ENCODE measurements around the gene AOAH. TPM values are rescaled to one million over a fixed set of nuclear protein-coding genes. Genes with fewer than 3 reads are reported as not detected.

The AOAH gene
- total RNA-seq, 1 experiment from 2014 or later: 0.39 TPM

- Mint-ChIP-seq H3K27me3 (ENCODE audit: low read depth) (peaks cover 3% of the 10 kb centered on the region; the same call in 1 of the 2 replicates), H3K4me3 (no peak overlapping the region), H3K9me3 (no peaks in the 10 kb centered on the region), H3K36me3 (ENCODE audit: insufficient read depth in 1 of 3, low read depth in 3 of 3) (0 out of 7 replicates have a peak, but pooled peaks cover 0 to under 1% (median 0%) of the 10 kb centered on the region in 3 experiments), H3K27ac (no peak overlapping the region), H3K4me1 (peaks cover 7 to 9% of the 10 kb centered on the region in 2 experiments)
- Histone ChIP-seq H3K18ac (ENCODE audit: insufficient read length, low read depth, low read length) (no peak overlapping the region), H3K4me2 (ENCODE audit: insufficient read depth, insufficient read length, low read length) (no peak overlapping the region), H3K56ac (ENCODE audit: insufficient read length, low read depth, low read length) (no peak overlapping the region), H2BK20ac (ENCODE audit: low read depth, low read length, poor library complexity, severe bottlenecking) (no peak overlapping the region), H3K23ac (ENCODE audit: insufficient read length, low read depth, low read length) (no peak overlapping the region), H3K27ac (ENCODE audit: insufficient read length, low read depth, low read length) (no peak overlapping the region), H3K79me2 (ENCODE audit: insufficient read depth, low read length) (no peaks in the 10 kb centered on the region), H2BK5ac (ENCODE audit: insufficient read length, low read length) (no peak overlapping the region), H3K27me3 (ENCODE audit: insufficient read depth, low read length) (no peaks in the 10 kb centered on the region), H3K4me1 (ENCODE audit: insufficient read depth, low read length) (no peaks in the 10 kb centered on the region), H3K9ac (ENCODE audit: extremely low read depth, insufficient read length, low read length) (no peak overlapping the region), H3K9me3 (ENCODE audit: control insufficient read depth, low read depth, low read length) (no peaks in the 10 kb centered on the region), H3T11ph (ENCODE audit: low read length) (no peak overlapping the region), H3K23me2 (ENCODE audit: insufficient read length, low read depth, low read length, poor library complexity, severe bottlenecking) (no peaks in the 10 kb centered on the region), H2BK120ac (ENCODE audit: low read depth, low read length, poor library complexity, severe bottlenecking) (no peak overlapping the region), H4K5ac (ENCODE audit: insufficient read length, low read depth, low read length) (no peak overlapping the region), H2AFZ (ENCODE audit: low read length) (no peak overlapping the region), H2BK15ac (ENCODE audit: low read depth, low read length) (no peak overlapping the region), H3K79me1 (ENCODE audit: insufficient read depth, low read depth, low read length, poor library complexity, severe bottlenecking) (no peaks in the 10 kb centered on the region), H3K4ac (ENCODE audit: low read depth, low read length) (no peak overlapping the region), H4K91ac (ENCODE audit: insufficient read length, low read depth, low read length) (no peak overlapping the region), H4K8ac (replicated peaks; ENCODE audit: insufficient read length, low read depth, low read length) (no peak overlapping the region), H3K14ac (ENCODE audit: insufficient read depth, low read length) (no peak overlapping the region), H4K20me1 (ENCODE audit: control insufficient read depth, insufficient read depth, insufficient read length) (no peaks in the 10 kb centered on the region), H2AK5ac (ENCODE audit: insufficient read length, low read length) (no peak overlapping the region), H2BK12ac (ENCODE audit: insufficient read length, low read depth, low read length) (no peak overlapping the region)
- no peak for DNase-seq
- TF ChIP-seq, protein P1, sequence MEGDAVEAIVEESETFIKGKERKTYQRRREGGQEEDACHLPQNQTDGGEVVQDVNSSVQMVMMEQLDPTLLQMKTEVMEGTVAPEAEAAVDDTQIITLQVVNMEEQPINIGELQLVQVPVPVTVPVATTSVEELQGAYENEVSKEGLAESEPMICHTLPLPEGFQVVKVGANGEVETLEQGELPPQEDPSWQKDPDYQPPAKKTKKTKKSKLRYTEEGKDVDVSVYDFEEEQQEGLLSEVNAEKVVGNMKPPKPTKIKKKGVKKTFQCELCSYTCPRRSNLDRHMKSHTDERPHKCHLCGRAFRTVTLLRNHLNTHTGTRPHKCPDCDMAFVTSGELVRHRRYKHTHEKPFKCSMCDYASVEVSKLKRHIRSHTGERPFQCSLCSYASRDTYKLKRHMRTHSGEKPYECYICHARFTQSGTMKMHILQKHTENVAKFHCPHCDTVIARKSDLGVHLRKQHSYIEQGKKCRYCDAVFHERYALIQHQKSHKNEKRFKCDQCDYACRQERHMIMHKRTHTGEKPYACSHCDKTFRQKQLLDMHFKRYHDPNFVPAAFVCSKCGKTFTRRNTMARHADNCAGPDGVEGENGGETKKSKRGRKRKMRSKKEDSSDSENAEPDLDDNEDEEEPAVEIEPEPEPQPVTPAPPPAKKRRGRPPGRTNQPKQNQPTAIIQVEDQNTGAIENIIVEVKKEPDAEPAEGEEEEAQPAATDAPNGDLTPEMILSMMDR (conservative IDR thresholded peaks at IDR 0.05): no peak
- no CpG with 5 or more reads among the region's 1 CpG for WGBS (ENCODE audit: extremely low coverage, insufficient read length, low lambda C conversion rate)
These were observed 13.0 kb downstream of the AOAH start for GRCh38 chr7:36711256-36711655.

Measured in H9 (cell line).